Measurements from ENCODE around the gene ASF1A. TPM values are rescaled to one million over a fixed set of nuclear protein-coding genes. Genes with fewer than 3 reads are reported as not detected.

The ASF1A gene
- total and polyA plus RNA-seq, 3 donors from 2014 or later, result 11.1 to 16.6 (median 13.0) TPM

- Histone ChIP-seq H3K9me3 (no peaks in the 10 kb centered on the region), H3K27ac (no peak overlapping the region), H3K27me3 (no peaks in the 10 kb centered on the region), H3K36me3 (ENCODE audit: low read depth, missing control alignments) (no peaks in the 10 kb centered on the region), H3K4me1 (no peaks in the 10 kb centered on the region), H3K4me3 (no peak overlapping the region)
- no peak for DNase-seq
- TF ChIP-seq POLR2A (IDR thresholded peaks at IDR 0.05), result no peak
- TF ChIP-seq, protein P1, sequence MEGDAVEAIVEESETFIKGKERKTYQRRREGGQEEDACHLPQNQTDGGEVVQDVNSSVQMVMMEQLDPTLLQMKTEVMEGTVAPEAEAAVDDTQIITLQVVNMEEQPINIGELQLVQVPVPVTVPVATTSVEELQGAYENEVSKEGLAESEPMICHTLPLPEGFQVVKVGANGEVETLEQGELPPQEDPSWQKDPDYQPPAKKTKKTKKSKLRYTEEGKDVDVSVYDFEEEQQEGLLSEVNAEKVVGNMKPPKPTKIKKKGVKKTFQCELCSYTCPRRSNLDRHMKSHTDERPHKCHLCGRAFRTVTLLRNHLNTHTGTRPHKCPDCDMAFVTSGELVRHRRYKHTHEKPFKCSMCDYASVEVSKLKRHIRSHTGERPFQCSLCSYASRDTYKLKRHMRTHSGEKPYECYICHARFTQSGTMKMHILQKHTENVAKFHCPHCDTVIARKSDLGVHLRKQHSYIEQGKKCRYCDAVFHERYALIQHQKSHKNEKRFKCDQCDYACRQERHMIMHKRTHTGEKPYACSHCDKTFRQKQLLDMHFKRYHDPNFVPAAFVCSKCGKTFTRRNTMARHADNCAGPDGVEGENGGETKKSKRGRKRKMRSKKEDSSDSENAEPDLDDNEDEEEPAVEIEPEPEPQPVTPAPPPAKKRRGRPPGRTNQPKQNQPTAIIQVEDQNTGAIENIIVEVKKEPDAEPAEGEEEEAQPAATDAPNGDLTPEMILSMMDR (IDR thresholded peaks at IDR 0.05), result no peak
- intact Hi-C loops (cut with DNase I; ENCODE audit: low total_unique reads), result no loop called here
- 98 to 100% methylated on average over 2 of the region's 2 CpGs for WGBS, 2 donors
Observed at GRCh38 chr6:118918329-118918725, 24.4 kb downstream of the ASF1A start.

DNA sequence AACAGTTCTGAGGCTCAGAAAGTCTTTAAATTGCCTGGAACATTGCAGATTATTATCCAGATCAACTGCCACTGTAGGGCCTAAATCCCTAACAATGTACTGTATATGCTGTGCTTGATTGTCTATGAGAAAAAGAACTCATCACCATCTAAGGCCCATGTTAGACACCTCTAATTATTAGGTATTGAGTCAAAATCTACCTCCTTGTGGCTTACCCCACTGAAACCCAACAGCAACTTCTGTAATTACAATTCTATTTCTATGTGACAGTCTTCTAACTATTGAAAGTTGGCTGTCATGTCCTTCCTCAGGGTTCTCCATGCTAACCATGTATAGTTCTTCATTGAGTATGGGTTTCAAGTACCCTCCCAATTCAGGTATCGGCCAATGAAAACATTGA is 27.1 kb downstream of the ASF1A start:
- WGBS, 2 donors, result 91 to 100% methylated on average over 1 of the region's 1 CpG
- no peaks in the 10 kb centered on the region for H3K4me1 ChIP-seq
- H3K27ac ChIP-seq, result no peak overlapping the region
- H3K36me3 ChIP-seq (ENCODE audit: low read depth, missing control alignments), result no peaks in the 10 kb centered on the region
- no peak for DNase-seq
- H3K27me3 ChIP-seq, result no peaks in the 10 kb centered on the region
- no peak overlapping the region for H3K4me3 ChIP-seq
- H3K9me3 ChIP-seq, result no peaks in the 10 kb centered on the region
- intact Hi-C loops (cut with DNase I; ENCODE audit: low total_unique reads), result no loop called here
- TF ChIP-seq POLR2A (IDR thresholded peaks at IDR 0.05), result no peak
- TF ChIP-seq, protein P1 (IDR thresholded peaks at IDR 0.05), result no peak

- H3K36me3 ChIP-seq (ENCODE audit: low read depth, missing control alignments), result no peaks in the 10 kb centered on the region
- no peak for DNase-seq
- WGBS, 2 donors, result 81 to 87% methylated on average over 3 of the region's 3 CpGs
- no peaks in the 10 kb centered on the region for H3K4me1 ChIP-seq
- no peaks in the 10 kb centered on the region for H3K9me3 ChIP-seq
- H3K4me3 ChIP-seq, result no peak overlapping the region
- TF ChIP-seq, protein P1 (IDR thresholded peaks at IDR 0.05), result no peak
- TF ChIP-seq POLR2A (IDR thresholded peaks at IDR 0.05), result no peak
- intact Hi-C loops (cut with DNase I; ENCODE audit: low total_unique reads), result no loop called here
- no peak overlapping the region for H3K27ac ChIP-seq
- no peaks in the 10 kb centered on the region for H3K27me3 ChIP-seq
Observed at GRCh38 chr6:118923035-118923434, 29.1 kb downstream of the ASF1A start.

DNA sequence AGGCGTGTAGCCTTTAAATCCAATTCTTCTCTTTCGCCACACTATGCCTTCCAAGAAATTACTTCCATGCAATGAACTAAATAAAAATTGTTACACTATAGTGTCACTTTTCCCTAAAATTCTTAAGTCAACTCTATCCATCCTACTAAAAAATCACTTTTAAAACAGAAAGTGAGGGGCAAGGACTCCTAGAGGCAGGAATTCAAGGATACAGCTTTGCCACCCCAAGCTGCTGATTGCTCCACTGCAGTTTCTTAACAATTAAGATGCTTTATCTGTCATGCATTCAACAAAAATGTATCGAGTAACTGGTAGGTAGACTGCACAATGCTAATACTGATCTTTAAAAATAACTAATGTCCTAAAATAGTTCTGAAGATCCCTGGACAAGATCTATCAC is 36.7 kb downstream of the ASF1A start:
- WGBS, 2 donors, result 93 to 100% methylated on average over 3 of the region's 3 CpGs
- H3K4me3 ChIP-seq, result no peak overlapping the region
- no peak for DNase-seq
- H3K36me3 ChIP-seq (ENCODE audit: low read depth, missing control alignments), result no peaks in the 10 kb centered on the region
- no peaks in the 10 kb centered on the region for H3K4me1 ChIP-seq
- no peaks in the 10 kb centered on the region for H3K27me3 ChIP-seq
- H3K27ac ChIP-seq, result no peak overlapping the region
- no peaks in the 10 kb centered on the region for H3K9me3 ChIP-seq
- intact Hi-C loops (cut with DNase I; ENCODE audit: low total_unique reads), result no loop called here
- TF ChIP-seq POLR2A (IDR thresholded peaks at IDR 0.05), result no peak
- TF ChIP-seq, protein P1 (IDR thresholded peaks at IDR 0.05), result no peak

DNA sequence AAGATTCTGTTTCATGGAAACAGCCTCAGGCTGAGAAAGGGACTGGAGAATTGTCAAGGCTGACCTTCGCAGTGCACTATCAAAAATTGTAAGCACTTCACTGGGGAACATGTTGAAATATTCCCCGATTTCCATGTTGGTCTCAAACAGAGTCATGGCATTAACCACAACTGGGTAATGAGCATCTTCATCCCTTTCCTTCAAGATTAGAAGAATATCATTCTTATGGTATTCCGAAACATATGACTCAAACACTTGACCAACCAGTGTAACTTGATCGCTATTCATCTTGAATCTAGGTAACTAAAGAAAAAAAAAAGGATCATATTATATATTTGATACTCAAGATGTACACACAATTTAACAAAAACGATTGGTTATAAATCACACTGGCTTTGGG is 37.5 kb downstream of the ASF1A start:
- no peak for TF ChIP-seq POLR2A (IDR thresholded peaks at IDR 0.05)
- TF ChIP-seq, protein P1 (IDR thresholded peaks at IDR 0.05), result no peak
- no peaks in the 10 kb centered on the region for H3K4me1 ChIP-seq
- no peaks in the 10 kb centered on the region for H3K36me3 ChIP-seq (ENCODE audit: low read depth, missing control alignments)
- H3K4me3 ChIP-seq, result no peak overlapping the region
- no peak overlapping the region for H3K27ac ChIP-seq
- DNase-seq, result no peak
- H3K9me3 ChIP-seq, result no peaks in the 10 kb centered on the region
- intact Hi-C loops (cut with DNase I; ENCODE audit: low total_unique reads), result no loop called here
- 94% methylated on average over 5 of the region's 5 CpGs for WGBS, 2 donors
- no peaks in the 10 kb centered on the region for H3K27me3 ChIP-seq

Data from testis (tissue), 3 donors.